Neutrophil (primary cell): Measurements from ENCODE around the gene GPR4.
"Not testable (repeated sequence)": the region's sequence is repeated elsewhere in the genome, so short reads cannot be mapped to it uniquely, and the experiment has no call there.

Source experiments
- H3K27ac ChIP-seq: fragments of 200-600 bp; sonication (generic); 2 replicates; pipeline ENCODE4 v1.5.1; 2016; ENCODE audit warnings: mild to moderate bottlenecking, moderate library complexity
- H3K27me3 ChIP-seq: fragments of 200-600 bp; sonication (generic); 2 replicates; pipeline ENCODE4 v1.6.0; 2016; ENCODE audit warnings: mild to moderate bottlenecking
- H3K36me3 ChIP-seq: fragments of 200-600 bp; sonication (generic); 2 replicates; pipeline ENCODE4 v1.5.1; 2017
- H3K4me1 ChIP-seq, 2 experiments: fragments of 200-600 bp in 1 of 2; sonication (generic) in 1 of 2; 1 replicate in 1 of 2; 2 replicates in 1 of 2; pipeline versions ENCODE4 v1.5.1 to v1.6.1; 2013 to 2016; ENCODE audit warnings: low read depth in 1 of 2, low read length in 1 of 2, mild to moderate bottlenecking in 1 of 2, moderate library complexity in 1 of 2; ENCODE audit not compliant: control insufficient read depth in 1 of 2, insufficient read depth in 1 of 2
- H3K4me3 ChIP-seq, 2 experiments: fragments of 200-600 bp in 1 of 2; sonication (generic) in 1 of 2; 1 replicate in 1 of 2; 2 replicates in 1 of 2; pipeline ENCODE4 v1.5.1; 2013 to 2016; ENCODE audit warnings: low read depth in 1 of 2, low read length in 1 of 2, mild to moderate bottlenecking in 1 of 2, moderate library complexity in 1 of 2
- H3K9me3 ChIP-seq: fragments of 200-600 bp; sonication (generic); 2 replicates; pipeline ENCODE4 v1.5.1; 2016
- TF ChIP-seq, protein P1 (sequence below): fragments of 200-600 bp; sonication (generic); IDR thresholded peaks from 2 replicates; pipeline ENCODE4 v1.5.1; 2016; ENCODE audit warnings: antibody characterized with exemption

The GPR4 gene

DNA sequence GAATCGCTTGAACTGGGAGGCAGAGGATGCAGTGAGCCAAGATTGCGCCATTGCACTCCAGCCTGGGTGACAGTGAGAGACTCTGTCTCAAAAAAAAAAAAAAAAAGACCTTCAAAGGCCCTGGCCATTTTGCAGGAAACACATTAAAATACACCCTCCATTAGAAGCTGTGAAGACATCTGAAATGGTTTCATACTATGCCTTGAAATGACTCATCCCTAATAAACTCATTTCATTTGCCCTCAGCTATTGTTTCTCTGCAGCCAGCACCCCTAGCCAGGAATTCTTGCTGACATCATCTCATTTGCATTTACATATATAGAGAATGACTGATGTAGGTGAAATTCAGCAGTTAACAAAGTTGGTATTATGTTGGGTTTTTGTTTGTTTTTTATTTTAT, 28.5 kb upstream of the GPR4 start:
- Histone ChIP-seq H3K27ac (no peak overlapping the region), H3K4me1 (no peaks in the 10 kb centered on the region), H3K36me3 (peaks cover 47% of the 10 kb centered on the region), H3K4me3 (no peak overlapping the region), H3K27me3 (no peaks in the 10 kb centered on the region), H3K9me3 (no peaks in the 10 kb centered on the region)
- TF ChIP-seq, protein P1, sequence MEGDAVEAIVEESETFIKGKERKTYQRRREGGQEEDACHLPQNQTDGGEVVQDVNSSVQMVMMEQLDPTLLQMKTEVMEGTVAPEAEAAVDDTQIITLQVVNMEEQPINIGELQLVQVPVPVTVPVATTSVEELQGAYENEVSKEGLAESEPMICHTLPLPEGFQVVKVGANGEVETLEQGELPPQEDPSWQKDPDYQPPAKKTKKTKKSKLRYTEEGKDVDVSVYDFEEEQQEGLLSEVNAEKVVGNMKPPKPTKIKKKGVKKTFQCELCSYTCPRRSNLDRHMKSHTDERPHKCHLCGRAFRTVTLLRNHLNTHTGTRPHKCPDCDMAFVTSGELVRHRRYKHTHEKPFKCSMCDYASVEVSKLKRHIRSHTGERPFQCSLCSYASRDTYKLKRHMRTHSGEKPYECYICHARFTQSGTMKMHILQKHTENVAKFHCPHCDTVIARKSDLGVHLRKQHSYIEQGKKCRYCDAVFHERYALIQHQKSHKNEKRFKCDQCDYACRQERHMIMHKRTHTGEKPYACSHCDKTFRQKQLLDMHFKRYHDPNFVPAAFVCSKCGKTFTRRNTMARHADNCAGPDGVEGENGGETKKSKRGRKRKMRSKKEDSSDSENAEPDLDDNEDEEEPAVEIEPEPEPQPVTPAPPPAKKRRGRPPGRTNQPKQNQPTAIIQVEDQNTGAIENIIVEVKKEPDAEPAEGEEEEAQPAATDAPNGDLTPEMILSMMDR, result no peak

DNA sequence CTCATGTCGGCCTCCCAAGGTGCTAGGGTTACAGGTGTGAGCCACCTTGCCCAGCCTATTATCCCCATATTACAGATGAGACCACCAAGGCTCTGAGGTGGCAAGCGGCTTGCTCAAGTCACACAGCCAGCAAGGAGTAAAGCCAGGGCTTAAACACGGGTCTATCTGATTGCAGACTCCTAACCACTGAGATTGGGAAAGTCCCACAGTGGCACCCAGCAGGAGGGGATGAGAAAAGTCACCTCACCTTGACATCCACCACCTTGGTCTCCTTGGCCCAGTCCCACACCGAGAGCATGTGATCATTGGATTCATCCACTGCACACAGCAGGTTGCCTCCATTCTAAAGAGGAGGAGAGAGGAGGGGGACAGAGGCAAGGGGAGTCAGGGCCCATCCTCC, 27.7 kb upstream of the GPR4 start:
- TF ChIP-seq, protein P1, result no peak
- no peak overlapping the region for H3K27ac ChIP-seq
- peaks cover 54% of the 10 kb centered on the region for H3K36me3 ChIP-seq
- H3K27me3 ChIP-seq, result no peaks in the 10 kb centered on the region
- H3K9me3 ChIP-seq, result no peaks in the 10 kb centered on the region
- H3K4me3 ChIP-seq, result no peak overlapping the region
- H3K4me1 ChIP-seq, result no peaks in the 10 kb centered on the region

DNA sequence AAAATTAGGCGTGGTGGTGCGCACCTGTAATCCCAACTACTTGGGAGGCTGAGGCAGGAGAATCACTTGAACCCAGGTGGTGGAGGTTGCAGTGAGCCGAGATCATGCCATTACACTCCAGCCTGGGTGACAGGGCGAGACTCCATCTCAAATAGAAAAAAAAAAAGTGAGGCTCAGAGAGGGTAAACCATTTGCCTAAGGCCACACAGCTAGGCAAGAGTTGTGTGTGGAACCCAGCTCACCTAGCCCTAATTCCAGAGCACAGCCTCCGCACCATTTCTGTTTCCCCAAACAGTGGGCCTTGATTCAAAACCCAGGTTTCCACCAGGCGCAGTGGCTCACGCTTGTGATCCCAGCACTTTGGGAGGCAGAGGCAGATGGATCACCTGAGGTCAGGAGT, 26.2 kb upstream of the GPR4 start:
- H3K27ac ChIP-seq, H3K27me3 ChIP-seq, H3K4me3 ChIP-seq, H3K9me3 ChIP-seq, H3K4me1 ChIP-seq: not testable (repeated sequence)
- H3K36me3 ChIP-seq, result peaks cover 68% of the 10 kb centered on the region

DNA sequence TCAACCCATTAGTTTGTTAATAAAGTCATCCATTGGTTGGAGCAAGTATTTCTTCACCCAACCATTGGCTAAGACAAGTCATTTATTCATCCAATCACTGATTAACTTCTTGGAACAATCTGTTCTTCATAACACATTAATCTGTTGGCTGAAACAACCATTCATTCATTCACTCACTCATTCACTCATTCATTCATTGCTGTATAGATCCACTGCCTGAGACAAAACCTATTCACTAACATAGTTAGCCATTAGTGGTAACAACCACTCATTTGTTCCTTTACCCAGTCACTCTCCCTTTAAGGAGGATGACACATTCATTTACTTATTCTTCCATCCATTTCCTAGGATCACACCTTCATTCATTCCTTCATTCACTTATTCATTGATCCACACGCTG, 22.0 kb upstream of the GPR4 start:
- Histone ChIP-seq H3K27me3 (no peaks in the 10 kb centered on the region), H3K36me3 (peaks cover 88% of the 10 kb centered on the region), H3K9me3 (no peaks in the 10 kb centered on the region), H3K27ac (no peak overlapping the region), H3K4me1 (no peaks in the 10 kb centered on the region), H3K4me3 (no peak overlapping the region)
- TF ChIP-seq, protein P1, result no peak

DNA sequence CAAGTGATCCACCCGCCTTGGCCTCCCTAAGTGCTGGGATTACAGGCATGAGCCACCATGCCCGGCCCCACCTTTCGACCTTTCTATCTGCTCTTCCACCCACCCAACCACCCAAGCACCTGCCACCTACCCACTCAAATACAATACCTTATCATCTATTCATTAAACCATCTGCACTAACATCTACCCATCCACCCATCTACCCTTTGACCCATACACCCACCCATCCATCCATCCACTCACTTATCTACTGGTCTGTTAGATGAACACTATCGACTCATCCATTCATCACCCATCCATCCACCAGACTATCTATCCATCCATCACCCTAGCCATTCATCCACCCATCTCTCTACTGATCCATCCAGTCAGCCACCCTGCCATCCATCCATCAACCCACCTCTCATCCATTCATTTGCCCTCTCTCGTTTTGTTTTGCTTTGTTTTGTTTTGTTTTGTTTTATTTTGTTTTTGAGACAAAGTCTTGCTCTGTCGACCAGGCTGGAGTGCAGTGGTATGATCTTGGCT, 20.0 kb upstream of the GPR4 start:
- Histone ChIP-seq H3K4me1 (no peaks in the 10 kb centered on the region), H3K27ac (no peak overlapping the region), H3K27me3 (no peaks in the 10 kb centered on the region), H3K9me3 (no peaks in the 10 kb centered on the region), H3K4me3 (no peak overlapping the region), H3K36me3 (peaks cover 89% of the 10 kb centered on the region)
- TF ChIP-seq, protein P1, result no peak

DNA sequence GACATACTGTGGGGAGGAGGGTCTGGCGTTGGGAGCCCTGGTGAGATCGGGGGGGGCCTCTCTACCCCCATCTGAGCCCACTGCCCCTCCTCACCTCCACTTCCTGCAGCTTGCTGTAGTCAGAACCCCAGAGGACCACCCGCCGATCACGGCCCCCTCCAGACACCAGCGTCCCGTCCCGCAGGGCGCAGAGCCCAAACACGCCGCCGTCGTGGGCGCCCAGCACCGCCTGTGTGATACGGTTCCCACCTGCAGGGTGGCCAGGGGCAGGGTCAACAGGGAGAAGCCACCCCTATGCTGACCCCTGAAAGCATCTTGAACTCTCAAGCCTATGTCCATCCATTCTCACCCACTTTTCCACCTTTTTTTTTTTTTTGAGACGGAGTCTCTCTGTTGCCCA, 19.4 kb upstream of the GPR4 start:
- H3K27me3 ChIP-seq, result no peaks in the 10 kb centered on the region
- H3K27ac ChIP-seq, result no peak overlapping the region
- no peak overlapping the region for H3K4me3 ChIP-seq
- H3K36me3 ChIP-seq, result peaks cover 89% of the 10 kb centered on the region
- H3K4me1 ChIP-seq, result no peaks in the 10 kb centered on the region
- H3K9me3 ChIP-seq, result no peaks in the 10 kb centered on the region
- TF ChIP-seq, protein P1, result no peak
